WTC11 (cell line): ENCODE data around the gene CBFA2T3.

ENCODE experiments used
- CTCF ChIP-seq: fragments of 200-600 bp; IDR thresholded peaks from 2 replicates; pipeline ENCODE4 v1.8.0; 2022; ENCODE audit warnings: antibody characterized with exemption
- IRF2 ChIP-seq: sonication (generic); formaldehyde crosslinking; IDR thresholded peaks from 2 replicates; pipeline ENCODE4 v1.8.0; 2022; ENCODE audit warnings: low read depth, missing genetic modification reagents, borderline replicate concordance
- MXD4 ChIP-seq: fragments of 250-450 bp; sonication (Bioruptor Pico); IDR thresholded peaks from 2 replicates; pipeline ENCODE4 v1.8.0; 2021; ENCODE audit warnings: mild to moderate bottlenecking, moderate library complexity, borderline replicate concordance
- NFYB ChIP-seq: sonication (generic); formaldehyde crosslinking; conservative IDR thresholded peaks from 2 replicates; pipeline ENCODE4 v1.8.0; 2022; ENCODE audit warnings: low read depth, missing genetic modification reagents
- NR2C2 ChIP-seq: sonication (generic); formaldehyde crosslinking; IDR thresholded peaks from 2 replicates; pipeline ENCODE4 v1.8.0; 2022; ENCODE audit warnings: mild to moderate bottlenecking, missing genetic modification reagents
- RORB ChIP-seq: fragments of 250-450 bp; sonication (Bioruptor Pico); IDR thresholded peaks from 2 replicates; pipeline ENCODE4 v1.9.0; 2021; ENCODE audit warnings: mild to moderate bottlenecking
- TEAD4 ChIP-seq: sonication (generic); formaldehyde crosslinking; IDR thresholded peaks from 2 replicates; pipeline ENCODE4 v1.8.0; 2022; ENCODE audit warnings: mild to moderate bottlenecking, missing genetic modification reagents
- TF ChIP-seq, protein P1 (sequence below): sonication (generic); formaldehyde crosslinking; IDR thresholded peaks from 2 replicates; pipeline ENCODE4 v1.8.1; 2022; ENCODE audit warnings: mild to moderate bottlenecking, missing genetic modification reagents, moderate library complexity, borderline replicate concordance

- no peak for TF ChIP-seq MXD4 (CRISPR knock-in tag)
- TF ChIP-seq CTCF, result no peak
- TF ChIP-seq, protein P1, sequence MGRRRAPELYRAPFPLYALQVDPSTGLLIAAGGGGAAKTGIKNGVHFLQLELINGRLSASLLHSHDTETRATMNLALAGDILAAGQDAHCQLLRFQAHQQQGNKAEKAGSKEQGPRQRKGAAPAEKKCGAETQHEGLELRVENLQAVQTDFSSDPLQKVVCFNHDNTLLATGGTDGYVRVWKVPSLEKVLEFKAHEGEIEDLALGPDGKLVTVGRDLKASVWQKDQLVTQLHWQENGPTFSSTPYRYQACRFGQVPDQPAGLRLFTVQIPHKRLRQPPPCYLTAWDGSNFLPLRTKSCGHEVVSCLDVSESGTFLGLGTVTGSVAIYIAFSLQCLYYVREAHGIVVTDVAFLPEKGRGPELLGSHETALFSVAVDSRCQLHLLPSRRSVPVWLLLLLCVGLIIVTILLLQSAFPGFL (CRISPR knock-in tag), result no peak
- TF ChIP-seq RORB, result no peak
- TF ChIP-seq TEAD4 (CRISPR knock-in tag), result no peak
- no peak for TF ChIP-seq IRF2 (CRISPR knock-in tag)
- TF ChIP-seq NFYB (CRISPR knock-in tag), result no peak
- TF ChIP-seq NR2C2 (CRISPR knock-in tag), result no peak
Observed at GRCh38 chr16:88893127-88893968, 83.7 kb downstream of the CBFA2T3 start.
